Endothelial cell of umbilical vein (primary cell): Measurements from ENCODE around the gene RASA2. TPM values are rescaled to one million over a fixed set of nuclear protein-coding genes. Genes with fewer than 3 reads are reported as not detected.

Source experiments
- BruUV-seq: library from RNA; stranded (reverse); fragments of 400-500 nt; replicated peaks from 2 replicates; lab custom pipeline; 2021; lab: Mats Ljungman, UMichigan
- CTCF ChIA-PET: fragments of 300-600, 350-600 bp; sonication (Branson Sonifier 250); formaldehyde crosslinking; loops from one replicate; lab custom pipeline; 2021; ENCODE audit warnings: antibody characterized with exemption, inconsistent platforms; lab: Charles Lee
- POLR2A ChIA-PET: fragments of 300-600, 350-600 bp; sonication (Branson Sonifier 250); formaldehyde crosslinking; loops from one replicate; lab custom pipeline; 2021; ENCODE audit warnings: antibody characterized with exemption, inconsistent platforms; lab: Charles Lee
- DNase-seq: peaks from one replicate; pipeline ENCODE4 v3.0.0-alpha.2; 2011; ENCODE audit warnings: low read depth, low spot score
- FAIRE-seq: peaks from 2 replicates; lab custom pipeline; 2011; peaks lifted over from hg19 to GRCh38; lab: Jason Lieb, UNC
- H2AFZ ChIP-seq: 2 replicates; pipeline ENCODE4 v1.6.0; 2012; ENCODE audit warnings: low read depth, low read length, control low read depth, inconsistent platforms
- H3K27ac ChIP-seq: 2 replicates; pipeline ENCODE4 v1.5.1; 2011; ENCODE audit warnings: low read depth, mild to moderate bottlenecking, control low read depth, low read length, moderate library complexity; ENCODE audit not compliant: insufficient read depth
- H3K27me3 ChIP-seq, 2 experiments: 2 replicates each; pipeline versions ENCODE4 v1.6.0 to v1.6.1; 2011; ENCODE audit warnings: low read length in 2 of 2, mixed read lengths in 1 of 2; ENCODE audit not compliant: control insufficient read depth in 2 of 2, insufficient read depth in 2 of 2
- H3K36me3 ChIP-seq, 2 experiments: 2 replicates in 1 of 2; 3 replicates in 1 of 2; pipeline ENCODE4 v1.5.1; 2011; ENCODE audit warnings: low read length in 2 of 2, mild to moderate bottlenecking in 1 of 2, moderate library complexity in 1 of 2; ENCODE audit not compliant: control insufficient read depth in 2 of 2, insufficient read depth in 2 of 2; ENCODE audit errors: extremely low read depth in 1 of 2
- H3K4me1 ChIP-seq: 3 replicates; pipeline ENCODE4 v1.5.1; 2011; ENCODE audit warnings: mild to moderate bottlenecking, low read length; ENCODE audit not compliant: control insufficient read depth, insufficient read depth; ENCODE audit errors: extremely low read depth
- H3K4me2 ChIP-seq: 2 replicates; pipeline ENCODE4 v1.6.1; 2011; ENCODE audit warnings: low read length, control low read depth, mixed read lengths; ENCODE audit not compliant: insufficient read depth
- H3K4me3 ChIP-seq, 3 experiments: fragments of 200-600 bp in 1 of 3; sonication (generic), shearing (Covaris generic) in 1 of 3; replicated peaks in 1 of 3; 2 replicates each; pipeline ENCODE4 v1.5.1; 2011 to 2016; ENCODE audit warnings: control low read depth in 3 of 3, low read length in 3 of 3, mild to moderate bottlenecking in 2 of 3, inconsistent platforms in 1 of 3, low read depth in 1 of 3, moderate library complexity in 1 of 3; ENCODE audit not compliant: insufficient read depth in 1 of 3
- H3K79me2 ChIP-seq: 2 replicates; pipeline ENCODE4 v1.6.0; 2012; ENCODE audit warnings: low read length, inconsistent platforms; ENCODE audit not compliant: control insufficient read depth, insufficient read depth
- H3K9ac ChIP-seq: replicated peaks from 2 replicates; pipeline ENCODE3; 2011; ENCODE audit warnings: low read length, control low read depth; ENCODE audit not compliant: insufficient read depth; ENCODE audit errors: extremely low read depth
- H3K9me1 ChIP-seq: replicated peaks from 3 replicates; pipeline ENCODE4 v1.6.0; 2011; ENCODE audit warnings: mild to moderate bottlenecking, low read length; ENCODE audit not compliant: control insufficient read depth, insufficient read depth; ENCODE audit errors: extremely low read depth
- H3K9me3 ChIP-seq: replicated peaks from 2 replicates; pipeline ENCODE4 v1.5.1; 2012; ENCODE audit warnings: low read length, inconsistent platforms; ENCODE audit not compliant: control insufficient read depth, insufficient read depth
- H4K20me1 ChIP-seq: replicated peaks from 2 replicates; pipeline ENCODE3; 2011; ENCODE audit warnings: mild to moderate bottlenecking, low read length; ENCODE audit not compliant: control insufficient read depth, insufficient read depth; ENCODE audit errors: extremely low read depth
- CTCF ChIP-seq, 2 donors: IDR thresholded peaks; 1 replicate in 1 of 2; 2 replicates in 1 of 2; pipeline ENCODE4 v1.5.1; 2011; ENCODE audit warnings: low read length in 2 of 2, mild to moderate bottlenecking in 2 of 2, moderate library complexity in 2 of 2, control low read depth in 1 of 2, inconsistent platforms in 1 of 2, low read depth in 1 of 2; ENCODE audit not compliant: insufficient read depth in 1 of 2; ENCODE audit errors: extremely low read depth in 1 of 2
- EZH2 ChIP-seq: IDR thresholded peaks from 2 replicates; pipeline ENCODE4 v1.6.1; 2012; ENCODE audit warnings: borderline replicate concordance, low read depth, mild to moderate bottlenecking, moderate library complexity, low read length, inconsistent platforms; ENCODE audit not compliant: severe bottlenecking
- FOS ChIP-seq: IDR thresholded peaks from 2 replicates; pipeline ENCODE4 v1.6.1; 2011; ENCODE audit warnings: mild to moderate bottlenecking, low read length, moderate library complexity, borderline replicate concordance; ENCODE audit not compliant: insufficient read depth
- GATA2 ChIP-seq: IDR thresholded peaks from 2 replicates; pipeline ENCODE4 v1.7.0; 2011; ENCODE audit warnings: low read depth, mild to moderate bottlenecking, moderate library complexity, mixed read lengths, low read length; ENCODE audit not compliant: insufficient read length, insufficient read depth
- JUN ChIP-seq: IDR thresholded peaks from 2 replicates; pipeline ENCODE4 v1.6.1; 2011; ENCODE audit warnings: borderline replicate concordance, low read depth; ENCODE audit not compliant: insufficient read length, insufficient read depth
- MAX ChIP-seq: IDR thresholded peaks from 2 replicates; pipeline ENCODE4 v1.6.1; 2011; ENCODE audit not compliant: insufficient read depth, insufficient read length
- MYC ChIP-seq: IDR thresholded peaks from one replicate; pipeline ENCODE4 v1.6.1; 2011; ENCODE audit warnings: mild to moderate bottlenecking, low read depth, low read length
- POLR2A ChIP-seq: IDR thresholded peaks from 2 replicates; pipeline ENCODE4 v1.6.1; 2012; ENCODE audit warnings: low read depth, mild to moderate bottlenecking, control low read depth, low read length
- POLR2AphosphoS5 ChIP-seq: IDR thresholded peaks from 2 replicates; pipeline ENCODE4 v1.6.1; 2012; ENCODE audit warnings: low read depth, mild to moderate bottlenecking, control low read depth, low read length, moderate library complexity; ENCODE audit not compliant: insufficient read depth
- dilution Hi-C: fragments of 300-500 bp; cut with MboI; formaldehyde crosslinking; loops from one replicate; pipeline ENCODE4 v1.15.0; 2019; ENCODE audit warnings: low sequenced_read_pairs; ENCODE audit not compliant: extremely low pct_ligation_motif_present
- intact Hi-C: fragments of 100-400 bp; cut with micrococcal nuclease; formaldehyde crosslinking; loops from one replicate; pipeline ENCODE4 v1.10.0; 2022
- polyA plus RNA-seq, 4 experiments: library from polyadenylated mRNA; depleted of rRNA in 3 of 4; stranded (reverse) in 3 of 4; unstranded in 1 of 4; fragments of >200 nt; gene quantifications; 2 replicates each; pipeline versions ENCODE4 v1.2.1 to v1.2.3, GENCODE V29; 2011 to 2012; ENCODE audit warnings: missing spikeins in 1 of 4
- total RNA-seq: library from RNA; stranded (reverse); gene quantifications from 2 replicates; pipeline ENCODE4 v1.2.3, GENCODE V29; 2021

RASA2 gene
- total and polyA plus RNA-seq, 2 donors (not counting 3 experiments of a cell fraction or from before 2014, with no cell fraction given) = 3.1 to 20.2 TPM

- FAIRE-seq = no peak
Measured at GRCh38 chr3:141576744-141577052, 89.9 kb downstream of the RASA2 start.

More at GRCh38 chr3:141576744-141577052, 89.9 kb downstream of the RASA2 start:
- Histone ChIP-seq H3K9ac (no peak overlapping the region), H3K36me3 (peaks cover 8 to 18% of the 10 kb centered on the region in 2 experiments), H3K27ac (no peak overlapping the region), H3K79me2 (peaks cover 2% of the 10 kb centered on the region), H4K20me1 (no peaks in the 10 kb centered on the region), H3K9me1 (no peaks in the 10 kb centered on the region), H3K4me2 (no peak overlapping the region), H2AFZ (no peak overlapping the region), H3K4me3 (no peak overlapping the region), H3K4me1 (no peaks in the 10 kb centered on the region), H3K9me3 (no peaks in the 10 kb centered on the region), H3K27me3 (no peaks in the 10 kb centered on the region)
- DNase-seq = no peak
- ChIA-PET POLR2A (no interaction called here), CTCF (interaction anchor here (1.3 kb wide), 1 partner anchor 703 kb away, joined by 3 read pairs; no protein-coding TSS in a partner anchor)
- TF ChIP-seq POLR2A (no peak), GATA2 (no peak), EZH2 (no peak), JUN (no peak), CTCF (IDR thresholded peaks at IDR 0.05; ENCODE audit: extremely low read depth in 1 of 2, insufficient read depth in 1 of 2, low read depth in 1 of 2, low read length in 2 of 2) (no peak), MAX (no peak), FOS (no peak), POLR2AphosphoS5 (no peak), MYC (no peak)
- BruUV-seq = no TSS peak
- dilution Hi-C loops = no loop called here
- intact Hi-C loops = loop anchor here (1.0 kb wide), 4 partner anchors 162 to 422 kb away; partner anchors contain the start of gene RNF7
